Testis (tissue), 2 donors: ENCODE results near the gene NTM.

Experiments
- POLR2A ChIP-seq: fragments of 450-650 bp; IDR thresholded peaks from one replicate; pipeline ENCODE4 v1.6.1; 2017; ENCODE audit warnings: antibody characterized with exemption, mild to moderate bottlenecking, moderate library complexity
- TF ChIP-seq, protein P1 (sequence below), 3 experiments: fragments of 450-650 bp in 2 of 3; fragments of 200-600 bp in 1 of 3; sonication (generic) in 1 of 3; IDR thresholded peaks; one replicate each; pipeline ENCODE4 v1.5.1; 2016 to 2019; ENCODE audit warnings: antibody characterized with exemption in 3 of 3, mild to moderate bottlenecking in 2 of 3, moderate library complexity in 1 of 3

- TF ChIP-seq, protein P1, sequence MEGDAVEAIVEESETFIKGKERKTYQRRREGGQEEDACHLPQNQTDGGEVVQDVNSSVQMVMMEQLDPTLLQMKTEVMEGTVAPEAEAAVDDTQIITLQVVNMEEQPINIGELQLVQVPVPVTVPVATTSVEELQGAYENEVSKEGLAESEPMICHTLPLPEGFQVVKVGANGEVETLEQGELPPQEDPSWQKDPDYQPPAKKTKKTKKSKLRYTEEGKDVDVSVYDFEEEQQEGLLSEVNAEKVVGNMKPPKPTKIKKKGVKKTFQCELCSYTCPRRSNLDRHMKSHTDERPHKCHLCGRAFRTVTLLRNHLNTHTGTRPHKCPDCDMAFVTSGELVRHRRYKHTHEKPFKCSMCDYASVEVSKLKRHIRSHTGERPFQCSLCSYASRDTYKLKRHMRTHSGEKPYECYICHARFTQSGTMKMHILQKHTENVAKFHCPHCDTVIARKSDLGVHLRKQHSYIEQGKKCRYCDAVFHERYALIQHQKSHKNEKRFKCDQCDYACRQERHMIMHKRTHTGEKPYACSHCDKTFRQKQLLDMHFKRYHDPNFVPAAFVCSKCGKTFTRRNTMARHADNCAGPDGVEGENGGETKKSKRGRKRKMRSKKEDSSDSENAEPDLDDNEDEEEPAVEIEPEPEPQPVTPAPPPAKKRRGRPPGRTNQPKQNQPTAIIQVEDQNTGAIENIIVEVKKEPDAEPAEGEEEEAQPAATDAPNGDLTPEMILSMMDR (IDR thresholded peaks at IDR 0.05): no peak
- TF ChIP-seq POLR2A: no peak
Observed at GRCh38 chr11:132123854-132124835, 753.7 kb downstream of the NTM start.
